GM18867 (cell line): ENCODE measurements around the gene CRHR1.

Source experiments
- ATAC-seq: cut with Tn5 transposase; IDR thresholded peaks from one replicate; pipeline ENCODE4 v1.9.1; 2021; ENCODE audit warnings: mild to moderate bottlenecking, moderate library complexity; ENCODE audit not compliant: unreplicated experiment

CRHR1 gene

DNA sequence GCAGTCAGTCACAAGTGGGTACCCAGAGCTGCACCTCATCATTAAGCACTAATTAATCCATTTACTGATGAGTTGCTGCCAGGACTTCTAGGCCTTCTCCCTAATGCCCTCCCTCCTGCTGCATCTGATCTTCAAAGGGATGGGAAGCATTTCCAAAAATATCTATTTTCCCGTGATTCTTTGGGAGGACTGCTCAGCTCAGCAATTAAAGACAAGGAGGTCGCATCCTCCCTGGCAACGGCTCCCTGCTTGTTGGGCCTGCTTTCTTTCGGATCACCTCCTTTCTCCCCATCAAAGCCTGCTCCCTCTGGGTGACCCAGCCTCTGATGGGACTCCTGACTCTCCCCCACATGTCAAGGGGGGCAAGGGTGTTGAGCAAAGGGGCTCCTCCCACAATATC lies 34.6 kb downstream of the CRHR1 start:
- ATAC-seq: no peak

DNA sequence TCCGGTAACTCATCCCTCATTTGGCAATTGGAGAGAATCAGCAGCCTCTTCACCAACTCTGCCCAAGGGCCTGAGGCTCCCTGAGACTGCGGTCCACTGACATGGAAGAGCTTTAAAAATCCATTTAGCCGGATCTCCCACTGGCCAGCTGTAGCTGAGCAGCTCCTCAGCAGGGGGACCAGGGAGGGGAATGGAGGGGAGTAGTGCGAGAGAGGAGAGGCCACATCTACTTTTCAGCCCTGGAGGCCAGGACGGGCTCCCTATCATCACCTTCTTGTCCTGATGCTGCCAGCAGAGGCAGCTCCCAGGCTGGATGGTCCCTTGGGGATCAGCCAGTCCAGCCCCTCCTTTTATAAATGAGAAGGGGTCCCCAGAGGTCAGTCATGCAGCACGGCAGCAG lies 35.5 kb downstream of the CRHR1 start:
- ATAC-seq: no peak

DNA sequence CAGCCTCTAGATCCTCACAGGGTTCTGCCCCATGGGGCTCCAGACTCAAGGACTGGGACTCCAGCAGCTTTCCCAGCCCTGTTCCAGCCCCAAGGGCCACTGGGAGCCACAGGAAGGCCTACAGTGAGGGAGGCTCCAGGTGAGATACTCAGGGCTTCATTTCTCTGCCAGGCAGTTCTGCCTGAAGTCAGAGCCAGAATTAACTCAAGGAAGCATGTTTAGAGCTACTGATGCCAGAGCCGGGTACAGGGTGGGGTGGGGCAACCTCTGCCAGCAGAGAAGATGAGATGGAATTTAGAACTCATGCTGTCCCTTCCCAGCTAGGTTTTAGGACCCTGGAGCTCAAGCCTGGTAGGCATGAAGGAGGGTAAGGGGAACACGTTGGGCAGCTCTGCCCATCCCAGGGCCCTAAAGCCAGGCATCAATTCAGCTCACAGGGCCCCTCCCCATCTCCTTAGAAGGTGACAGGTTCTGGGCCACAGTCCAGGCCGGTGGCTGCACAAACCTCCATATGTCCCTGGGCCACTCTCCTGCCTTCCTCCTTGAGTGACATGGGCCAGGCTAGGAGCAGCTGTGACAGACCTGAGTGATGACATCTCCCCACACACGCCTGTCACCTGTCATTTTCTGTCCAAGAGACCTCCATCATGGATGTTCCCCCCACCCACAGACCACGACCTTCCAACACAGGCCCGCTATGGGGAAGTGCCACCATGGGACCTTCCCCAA lies 36.1 kb downstream of the CRHR1 start:
- ATAC-seq: no peak

DNA sequence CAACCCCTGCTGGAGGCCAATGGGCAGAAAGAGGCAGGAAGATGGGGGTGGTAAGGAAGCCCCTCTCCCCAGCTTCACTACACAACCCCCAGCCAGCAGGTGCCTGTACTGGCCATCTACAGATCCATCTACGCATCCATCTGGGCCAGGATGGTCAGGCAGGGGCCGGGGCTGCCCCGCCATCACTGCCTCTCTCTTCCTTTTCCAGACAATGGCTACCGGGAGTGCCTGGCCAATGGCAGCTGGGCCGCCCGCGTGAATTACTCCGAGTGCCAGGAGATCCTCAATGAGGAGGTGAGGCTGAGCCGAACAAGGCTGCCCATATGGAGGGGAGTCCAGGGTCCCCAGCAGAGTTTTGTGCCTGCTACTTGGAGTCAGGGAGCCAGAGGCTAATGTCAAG lies 37.0 kb downstream of the CRHR1 start:
- no peak for ATAC-seq

DNA sequence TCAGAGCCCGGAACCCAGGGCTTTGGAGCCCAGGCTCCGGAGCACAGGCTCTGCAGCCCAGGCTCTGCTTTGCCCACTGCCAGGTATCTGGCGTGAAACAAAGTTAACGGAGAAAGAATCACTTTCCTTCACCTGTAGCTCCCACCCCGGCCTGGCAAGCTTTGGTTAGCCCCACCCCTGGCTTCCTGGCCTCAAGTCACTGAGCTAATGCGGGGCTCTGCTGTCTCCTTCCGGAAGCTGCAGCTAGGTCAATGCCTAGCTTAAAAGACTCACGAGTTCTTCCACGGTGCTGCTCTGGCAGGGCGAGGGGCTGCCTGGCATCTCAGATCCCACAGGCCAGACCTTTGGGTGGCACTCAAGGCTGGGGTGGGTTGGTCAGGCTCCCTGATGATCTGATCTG lies 39.5 kb downstream of the CRHR1 start:
- no peak for ATAC-seq

DNA sequence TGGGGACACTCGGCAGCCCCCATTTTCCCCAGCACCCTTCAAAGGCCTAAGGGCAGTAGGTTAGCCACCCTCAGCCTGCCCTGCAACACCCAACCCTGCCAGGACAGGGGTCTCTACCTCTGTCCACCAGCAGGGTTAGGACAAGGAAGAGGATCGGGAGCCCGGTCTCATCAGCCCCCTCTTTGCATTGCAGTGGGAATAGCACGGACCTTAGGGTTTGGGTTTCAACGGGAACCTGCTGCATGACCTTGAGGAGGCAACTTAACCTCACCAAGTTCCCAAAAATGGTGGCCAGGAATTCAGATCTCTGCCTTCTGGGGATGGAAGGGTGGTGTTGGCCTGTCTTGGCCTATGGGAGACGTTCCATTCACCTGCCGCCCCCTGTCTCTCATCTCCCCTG lies 40.4 kb downstream of the CRHR1 start:
- no peak for ATAC-seq

DNA sequence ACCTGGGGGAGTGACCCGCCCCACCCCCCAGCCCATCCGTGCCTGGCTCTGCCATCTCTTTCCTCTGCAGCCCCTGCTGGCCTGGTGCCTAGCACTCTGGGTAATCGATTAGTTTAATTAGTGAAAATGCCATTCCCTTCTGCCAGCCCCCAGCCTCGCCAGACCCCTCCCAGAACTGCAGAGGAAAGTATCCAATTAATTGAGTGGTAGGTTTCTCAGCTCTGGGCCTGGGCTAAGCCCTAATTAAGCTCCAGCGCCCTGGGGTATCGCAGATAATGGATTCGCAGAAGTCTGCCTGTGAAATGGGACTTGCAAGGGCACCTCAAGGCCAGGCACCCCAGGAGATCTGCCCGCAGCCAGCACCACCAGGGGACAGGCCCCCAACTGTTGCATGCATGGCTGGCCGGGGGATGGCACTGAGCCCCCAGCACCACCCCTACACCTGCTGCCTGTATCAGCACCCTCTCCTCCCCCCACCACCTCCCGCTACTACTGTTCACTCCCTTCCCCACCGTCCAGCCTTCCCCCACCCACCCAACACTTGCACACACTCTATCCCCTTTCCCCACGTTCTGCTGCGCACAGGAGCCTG lies 40.9 kb downstream of the CRHR1 start:
- ATAC-seq: no peak

DNA sequence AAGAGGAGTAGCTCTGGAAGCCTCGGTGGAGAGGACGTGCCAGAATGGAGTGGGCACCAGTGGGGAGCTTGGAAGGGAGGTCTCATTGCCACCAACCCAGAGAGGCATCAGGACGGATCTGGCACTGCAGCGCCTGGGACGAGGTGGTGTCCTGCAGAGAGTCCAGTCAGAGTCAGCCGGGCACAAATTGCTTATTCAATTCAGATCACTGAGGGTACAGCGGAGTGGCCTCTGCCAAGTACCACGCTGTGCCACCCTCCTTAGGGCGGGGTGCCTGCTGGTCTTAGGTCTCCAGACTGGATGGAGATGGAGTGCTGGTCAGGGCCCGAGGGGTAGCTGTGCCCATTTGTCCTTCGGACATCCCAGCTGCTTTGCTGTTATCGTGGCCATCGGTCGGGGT lies 41.7 kb downstream of the CRHR1 start:
- ATAC-seq: no peak

DNA sequence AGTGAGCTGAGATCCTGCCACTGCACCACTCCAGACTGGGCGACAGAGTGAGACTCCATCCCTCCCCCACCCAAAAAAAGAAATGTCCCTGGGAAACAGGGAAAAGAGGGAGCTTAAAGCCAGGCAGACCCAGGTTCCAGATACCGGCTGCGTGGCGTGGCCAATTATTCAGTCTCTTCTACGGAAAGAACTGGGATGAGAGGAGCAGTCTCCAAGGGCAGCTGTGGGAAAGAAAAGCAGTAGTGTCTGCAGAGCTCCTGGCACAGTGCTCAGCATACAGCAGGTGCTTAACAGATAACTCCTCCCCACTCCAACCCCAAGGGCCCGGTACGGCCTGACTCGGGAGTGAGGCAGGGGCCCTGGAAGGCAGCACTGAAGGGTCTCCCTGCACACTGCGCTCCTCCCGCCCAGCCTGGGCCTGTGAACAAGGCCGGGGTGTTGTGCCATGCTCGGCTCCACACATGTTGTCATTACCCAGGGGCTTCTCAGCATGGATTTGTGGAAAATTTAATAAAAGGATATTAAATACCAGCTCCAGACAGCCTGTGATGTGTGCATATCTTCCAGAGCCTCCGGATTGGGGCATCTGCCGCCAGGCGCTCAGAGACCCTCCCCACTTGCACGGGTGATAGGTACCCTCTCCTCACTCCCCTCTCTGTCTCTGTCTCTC lies 42.9 kb downstream of the CRHR1 start:
- no peak for ATAC-seq

DNA sequence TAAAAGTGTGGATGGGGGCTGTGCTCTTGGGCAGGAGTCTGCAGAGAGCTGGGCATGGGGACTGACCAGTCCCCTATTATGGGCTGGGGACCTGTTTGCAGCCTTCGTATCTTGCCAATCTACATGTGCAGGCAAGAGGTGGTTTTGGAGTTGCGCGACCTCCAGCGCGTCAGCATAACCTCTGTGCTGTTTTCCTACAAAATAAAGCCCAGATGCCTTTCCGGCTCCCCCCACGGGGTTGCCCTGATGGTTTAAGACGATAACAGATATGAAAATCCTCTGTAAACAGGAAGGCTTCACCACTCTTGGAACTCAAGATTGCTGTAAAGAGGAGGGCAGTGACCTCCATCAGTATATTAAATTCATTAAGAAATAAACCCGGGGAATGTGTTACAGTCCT lies 44.1 kb downstream of the CRHR1 start:
- no peak for ATAC-seq

DNA sequence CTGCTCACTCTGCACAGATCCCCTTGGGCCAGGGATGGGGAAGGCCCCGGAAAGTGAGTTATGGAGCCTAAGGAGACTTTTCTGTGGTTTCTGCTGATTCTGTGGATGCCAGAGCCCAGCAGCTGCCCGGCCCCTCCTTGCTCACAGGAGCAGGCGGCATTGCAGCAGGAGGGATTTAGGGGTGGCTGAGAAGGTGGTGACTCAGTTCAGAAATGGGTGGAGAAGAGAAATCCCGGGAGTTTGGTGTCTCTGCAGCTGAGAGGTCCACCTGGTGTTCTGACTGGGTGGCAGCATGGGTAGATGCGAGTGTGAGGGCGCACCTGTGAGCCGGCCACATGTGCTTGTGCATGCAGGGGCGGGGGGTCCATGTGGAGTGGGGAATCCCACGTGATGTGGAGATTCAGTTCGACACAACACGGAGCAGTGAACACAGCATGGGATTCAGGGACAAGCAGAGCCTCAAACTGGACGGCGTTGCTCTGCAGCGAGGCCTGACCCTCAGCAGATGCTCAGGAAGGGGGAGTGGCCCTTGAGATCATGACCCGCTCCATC lies 44.5 kb downstream of the CRHR1 start:
- ATAC-seq: no peak

DNA sequence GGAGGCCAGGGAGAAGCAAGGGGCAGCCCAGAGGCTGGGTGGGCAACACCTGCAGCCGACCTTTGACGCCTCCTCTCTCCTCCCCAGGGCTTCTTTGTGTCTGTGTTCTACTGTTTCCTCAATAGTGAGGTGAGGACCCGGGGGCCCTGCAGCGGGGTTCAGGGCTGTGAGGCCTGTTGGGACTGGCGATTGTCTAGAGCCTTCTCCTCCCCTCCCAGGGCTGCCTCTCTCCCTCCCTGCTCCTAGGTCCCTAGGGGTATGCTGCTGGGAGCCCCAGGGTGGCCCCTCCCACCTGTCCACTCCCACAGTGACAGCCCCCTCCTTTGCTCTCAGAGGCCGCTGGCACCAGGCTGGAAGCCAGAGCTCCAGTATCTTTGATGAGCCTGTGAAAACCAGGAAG lies 49.8 kb downstream of the CRHR1 start:
- no peak for ATAC-seq

DNA sequence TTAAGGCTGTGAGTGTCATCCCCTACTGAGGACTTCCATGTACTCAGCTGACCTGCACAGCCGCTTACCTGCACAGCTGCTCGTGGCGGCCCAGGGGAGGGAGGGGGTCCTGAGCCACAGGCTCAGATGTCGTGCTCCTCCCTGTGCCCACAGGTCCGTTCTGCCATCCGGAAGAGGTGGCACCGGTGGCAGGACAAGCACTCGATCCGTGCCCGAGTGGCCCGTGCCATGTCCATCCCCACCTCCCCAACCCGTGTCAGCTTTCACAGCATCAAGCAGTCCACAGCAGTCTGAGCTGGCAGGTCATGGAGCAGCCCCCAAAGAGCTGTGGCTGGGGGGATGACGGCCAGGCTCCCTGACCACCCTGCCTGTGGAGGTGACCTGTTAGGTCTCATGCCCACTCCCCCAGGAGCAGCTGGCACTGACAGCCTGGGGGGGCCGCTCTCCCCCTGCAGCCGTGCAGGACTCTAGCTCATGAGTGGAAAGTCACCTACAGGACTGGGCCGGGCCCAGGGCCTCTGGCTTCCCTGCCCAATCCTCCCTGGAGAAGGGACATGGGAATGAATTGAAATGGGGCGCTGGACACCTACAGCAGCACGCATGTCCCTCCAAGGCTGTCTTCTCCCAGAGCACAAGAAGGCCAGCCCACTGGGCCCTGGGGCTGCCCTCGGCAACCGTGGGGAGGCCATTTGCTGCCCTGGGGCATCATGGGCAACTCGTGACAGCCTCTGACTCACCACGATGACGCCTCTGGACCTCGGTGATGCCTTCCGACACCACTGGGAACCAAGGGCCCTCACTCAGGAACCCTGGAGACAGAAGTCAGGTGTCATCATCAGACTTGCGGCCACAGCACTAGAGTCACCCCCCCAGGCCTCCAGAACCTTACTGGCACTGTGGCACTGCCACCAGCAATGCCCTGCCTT lies 50.6 kb downstream of the CRHR1 start:
- no peak for ATAC-seq

DNA sequence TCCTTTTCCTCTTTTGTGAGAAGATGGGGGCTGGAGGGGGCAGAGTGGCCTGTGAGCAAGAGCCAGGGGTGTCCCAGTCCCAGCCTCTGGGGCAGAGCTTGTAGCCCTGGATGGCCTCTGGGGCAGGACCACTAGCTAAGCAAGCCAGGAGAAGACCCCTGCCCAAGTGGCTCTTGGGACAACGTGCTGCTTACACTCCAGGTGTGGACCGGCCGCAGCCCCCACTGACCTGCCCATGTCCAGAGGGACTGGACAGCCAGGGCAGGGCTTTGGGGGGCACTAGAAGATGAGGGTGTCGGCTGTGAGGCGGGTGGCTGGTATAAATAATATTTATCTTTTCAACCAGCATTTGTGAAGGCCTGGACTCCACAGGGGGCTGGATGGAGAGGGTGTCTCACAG lies 51.4 kb downstream of the CRHR1 start:
- ATAC-seq: no peak

DNA sequence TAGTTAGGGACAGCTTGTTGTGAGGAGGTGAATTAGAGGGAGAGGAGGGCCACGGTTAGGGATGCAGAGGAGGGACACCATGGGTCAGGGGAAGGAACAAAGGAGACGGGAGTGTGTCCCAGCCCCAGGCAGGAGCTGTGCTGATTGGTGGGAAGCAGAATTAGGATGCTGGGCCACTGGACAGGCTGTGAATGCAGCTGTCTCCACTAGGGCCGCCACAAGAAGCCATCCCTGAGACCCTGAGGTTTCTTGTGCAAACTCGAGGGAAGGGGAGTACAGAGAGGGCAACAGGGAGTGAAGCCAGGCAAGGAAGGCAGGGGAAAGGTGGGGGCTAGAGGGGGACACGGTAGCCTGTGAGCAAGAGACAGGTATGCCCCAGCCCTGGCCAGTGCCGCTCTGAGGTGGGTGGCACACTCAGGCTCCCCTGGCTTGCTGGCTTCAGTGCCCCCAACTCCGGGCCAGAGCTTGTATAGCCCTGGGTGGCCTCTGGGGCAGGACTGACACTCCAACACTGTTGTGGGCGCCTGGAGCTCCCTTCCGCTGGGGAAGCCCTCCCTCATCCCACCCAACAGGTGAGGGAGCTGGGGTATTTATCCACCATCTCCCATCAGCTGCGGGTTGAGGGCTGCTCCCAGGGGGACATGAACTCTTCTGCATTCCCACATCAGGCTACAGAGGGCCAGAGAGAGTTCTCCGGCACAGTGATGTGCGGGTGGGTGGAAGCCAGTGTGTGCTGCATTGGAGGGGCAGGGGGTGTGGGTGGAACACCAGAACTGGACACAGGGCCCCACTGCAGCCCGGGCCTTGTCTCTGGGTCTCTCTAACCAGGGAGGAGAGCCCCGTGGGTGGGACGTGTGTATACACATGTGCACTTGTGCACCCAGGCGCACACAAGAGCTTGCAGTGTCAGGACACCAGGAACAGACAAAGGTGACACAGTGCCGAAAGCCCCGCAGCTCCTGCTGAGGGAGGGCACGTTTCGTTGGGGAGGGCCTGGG lies 52.2 kb downstream of the CRHR1 start:
- ATAC-seq: no peak

DNA sequence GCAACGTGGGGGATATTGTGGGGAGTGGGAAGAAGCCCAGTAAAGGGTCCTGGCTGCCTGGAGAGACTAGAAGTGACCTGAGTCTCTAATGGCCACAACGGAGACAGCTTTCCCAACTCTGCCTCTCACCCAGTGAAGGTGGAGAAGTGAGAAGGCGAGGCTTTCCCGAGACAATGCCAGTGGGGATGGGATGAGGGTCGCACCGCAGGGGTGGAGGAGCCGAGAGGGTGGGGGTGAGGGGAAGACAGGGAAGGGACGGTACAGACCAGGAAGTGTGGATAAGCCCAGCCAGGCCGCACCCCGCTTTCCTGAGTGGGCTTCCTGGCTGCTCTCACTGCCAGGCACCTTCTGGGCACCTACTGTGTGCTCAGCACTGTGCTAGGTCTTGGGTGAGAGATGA lies 53.1 kb downstream of the CRHR1 start:
- no peak for ATAC-seq

DNA sequence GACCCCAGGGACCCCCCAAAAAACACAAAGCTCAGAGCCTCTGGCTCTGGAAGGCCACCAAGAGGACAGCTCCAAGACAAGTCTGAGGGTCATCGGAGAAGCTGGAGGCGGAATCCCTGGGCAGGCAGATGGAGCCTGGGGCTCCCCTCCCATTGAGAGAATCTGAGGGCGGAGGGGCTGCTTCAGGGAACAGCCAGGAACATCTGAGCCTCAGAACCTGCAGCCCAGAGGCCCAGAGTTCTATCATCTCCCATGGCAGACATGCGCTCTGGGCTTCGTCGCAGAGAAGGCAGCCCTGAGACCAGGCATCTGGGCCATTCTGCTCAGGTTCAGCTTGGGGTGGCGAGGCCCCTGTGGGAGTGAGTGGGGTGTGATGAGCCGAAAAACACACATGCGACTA lies 53.5 kb downstream of the CRHR1 start:
- no peak for ATAC-seq

DNA sequence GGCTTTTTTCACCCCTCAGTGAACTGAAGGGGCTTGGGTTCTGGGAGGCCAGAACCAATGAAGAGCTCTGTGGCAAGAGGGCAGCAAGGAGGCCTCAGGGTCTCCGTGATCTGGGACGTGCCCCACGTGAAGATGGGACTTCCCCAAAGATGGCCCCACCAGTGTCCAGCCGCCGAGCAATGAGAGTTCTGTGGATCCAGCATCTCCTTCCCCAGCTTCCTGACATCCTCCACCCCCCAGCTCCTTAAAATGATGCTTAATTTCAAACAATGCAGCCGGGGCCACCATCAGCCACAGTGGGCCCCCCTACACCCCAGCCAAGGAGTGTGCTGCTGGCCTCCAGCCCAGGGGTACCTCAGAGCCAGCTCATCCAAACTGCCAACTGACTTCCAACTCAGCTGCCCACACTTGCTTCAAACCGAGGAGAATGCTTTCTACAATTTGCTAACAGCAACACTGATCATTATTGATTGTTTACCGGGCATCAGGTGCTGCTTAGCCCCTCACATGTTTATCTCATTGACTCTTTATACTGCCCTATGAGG lies 54.7 kb downstream of the CRHR1 start:
- no peak for ATAC-seq

DNA sequence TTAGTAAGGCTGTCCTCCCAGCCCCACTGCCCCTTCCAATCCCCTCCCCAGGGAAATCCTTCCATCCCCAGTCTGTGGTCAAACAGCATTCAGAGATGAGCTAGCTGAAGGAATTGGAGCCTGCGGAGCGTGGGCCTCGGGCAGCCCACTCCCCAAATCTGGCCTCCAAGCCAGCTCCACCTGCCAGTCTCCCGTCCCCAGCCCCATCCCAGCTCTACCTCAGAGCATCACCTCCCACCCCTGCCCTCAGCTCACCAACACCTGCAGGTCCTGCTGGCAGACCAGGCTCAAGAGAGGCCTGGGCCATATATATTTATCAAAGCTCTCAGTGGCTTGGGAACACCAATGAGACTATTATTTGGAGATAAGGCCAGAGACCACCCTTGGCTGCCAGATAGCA lies 55.3 kb downstream of the CRHR1 start:
- ATAC-seq: no peak

DNA sequence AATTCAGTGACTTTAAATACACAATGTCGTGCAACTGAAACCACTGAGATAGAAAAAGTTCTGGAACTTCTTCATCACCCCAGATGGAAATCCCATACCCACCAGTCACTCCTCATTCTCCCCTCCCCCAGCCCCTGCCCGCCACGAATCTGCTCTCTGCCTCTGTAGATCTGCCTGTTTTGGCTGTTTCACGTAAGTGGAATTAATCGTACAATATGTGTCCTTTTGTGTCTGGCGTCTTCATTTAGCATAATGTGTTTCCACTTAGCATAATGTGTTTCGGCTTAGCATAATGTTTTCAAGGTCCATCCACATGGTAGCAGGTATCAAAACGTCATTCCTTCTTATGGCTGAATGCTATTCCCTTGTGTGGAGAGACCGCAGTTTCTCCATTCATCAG lies 57.1 kb downstream of the CRHR1 start:
- ATAC-seq: no peak
